GM23248 (cell line): ENCODE measurements around the gene CMIP. TPM values are rescaled to one million over a fixed set of nuclear protein-coding genes. Genes with fewer than 3 reads are reported as not detected.

ENCODE experiments used
- DNase-seq: peaks from one replicate; pipeline ENCODE4 v3.0.0-alpha.2; 2015
- H2AFZ ChIP-seq: fragments of 200-600 bp; sonication (generic); 2 replicates; pipeline ENCODE4 v1.6.1; 2016; ENCODE audit warnings: antibody characterized with exemption
- H3F3A ChIP-seq: fragments of 200-600 bp; sonication (generic); 2 replicates; pipeline ENCODE4 v1.6.1; 2016; ENCODE audit warnings: mild to moderate bottlenecking, antibody characterized with exemption, mixed run types; ENCODE audit not compliant: insufficient read depth
- H3K27ac ChIP-seq: fragments of 200-600 bp; sonication (generic); 2 replicates; pipeline ENCODE4 v1.5.1; 2016; ENCODE audit warnings: mild to moderate bottlenecking
- H3K27me3 ChIP-seq: fragments of 200-600 bp; sonication (generic); replicated peaks from 2 replicates; pipeline ENCODE4 v1.6.1; 2016; ENCODE audit warnings: mild to moderate bottlenecking; ENCODE audit not compliant: insufficient read depth
- H3K36me3 ChIP-seq: fragments of 200-600 bp; sonication (generic); 2 replicates; pipeline ENCODE4 v1.6.1; 2016; ENCODE audit warnings: low read depth, mild to moderate bottlenecking
- H3K4me1 ChIP-seq: fragments of 200-600 bp; sonication (generic); 2 replicates; pipeline ENCODE4 v1.6.1; 2016; ENCODE audit warnings: mild to moderate bottlenecking; ENCODE audit not compliant: insufficient read depth
- H3K4me2 ChIP-seq: fragments of 200-600 bp; sonication (generic); one replicate; pipeline ENCODE4 v1.6.1; 2016; ENCODE audit warnings: mild to moderate bottlenecking; ENCODE audit not compliant: unreplicated experiment
- H3K4me3 ChIP-seq: fragments of 200-600 bp; sonication (generic); 2 replicates; pipeline ENCODE4 v1.5.1; 2016; ENCODE audit warnings: mild to moderate bottlenecking
- H3K79me2 ChIP-seq: fragments of 200-600 bp; sonication (generic); 2 replicates; pipeline ENCODE4 v1.6.1; 2016; ENCODE audit warnings: mild to moderate bottlenecking; ENCODE audit not compliant: insufficient read depth
- H3K9ac ChIP-seq: fragments of 200-600 bp; sonication (generic); 2 replicates; pipeline ENCODE4 v1.6.1; 2016; ENCODE audit warnings: mild to moderate bottlenecking
- H3K9me2 ChIP-seq: fragments of 200-600 bp; sonication (generic); 2 replicates; pipeline ENCODE4 v1.6.1; 2016; ENCODE audit warnings: mixed run types, mild to moderate bottlenecking, moderate library complexity; ENCODE audit not compliant: insufficient read depth
- H3K9me3 ChIP-seq: fragments of 200-600 bp; sonication (generic); one replicate; pipeline ENCODE4 v1.6.1; 2017; ENCODE audit warnings: low read depth
- H4K20me1 ChIP-seq: fragments of 200-600 bp; sonication (generic); 2 replicates; pipeline ENCODE4 v1.6.0; 2016; ENCODE audit not compliant: insufficient read depth
- EZH2 ChIP-seq: fragments of 200-600 bp; sonication (generic); IDR thresholded peaks from 2 replicates; pipeline ENCODE4 v1.6.1; 2018; ENCODE audit warnings: antibody characterized with exemption, mild to moderate bottlenecking; ENCODE audit not compliant: insufficient read depth, poor library complexity, severe bottlenecking
- EZH2phosphoT487 ChIP-seq: fragments of 200-600 bp; sonication (generic); IDR thresholded peaks from 2 replicates; pipeline ENCODE4 v1.6.1; 2018; ENCODE audit warnings: antibody characterized with exemption, moderate library complexity, mild to moderate bottlenecking, low read depth; ENCODE audit not compliant: insufficient read depth
- WGBS, 2 experiments: methylation state at CpG; one replicate each; pipeline ENCODE4 v1.1.6; 2015 to 2017; ENCODE audit warnings: low lambda C conversion rate in 2 of 2, low coverage in 1 of 2; ENCODE audit errors: missing lambda C conversion rate in 2 of 2; 5-methylcytosine and 5-hydroxymethylcytosine counted together
- in situ Hi-C: fragments of 300-500 bp; cut with MboI; formaldehyde crosslinking; loops from 2 replicates; pipeline ENCODE4 v1.15.0; 2020
- polyA plus RNA-seq: library from polyadenylated mRNA; unstranded; fragments of >200 nt; fragmentation: Nextera tagmentation; extraction: Ambion mirVana; gene quantifications from 2 replicates; pipeline ENCODE4 v1.2.1, GENCODE V29; 2016
- total RNA-seq: library from RNA; depleted of rRNA; stranded (reverse); fragments of >200 nt; shearing (Covaris generic); gene quantifications from 2 replicates; pipeline ENCODE4 v1.2.3, GENCODE V29; 2014

The CMIP gene
- total and polyA plus RNA-seq, 2 experiments from 2014 or later: 1.5 to 9.5 TPM

DNA sequence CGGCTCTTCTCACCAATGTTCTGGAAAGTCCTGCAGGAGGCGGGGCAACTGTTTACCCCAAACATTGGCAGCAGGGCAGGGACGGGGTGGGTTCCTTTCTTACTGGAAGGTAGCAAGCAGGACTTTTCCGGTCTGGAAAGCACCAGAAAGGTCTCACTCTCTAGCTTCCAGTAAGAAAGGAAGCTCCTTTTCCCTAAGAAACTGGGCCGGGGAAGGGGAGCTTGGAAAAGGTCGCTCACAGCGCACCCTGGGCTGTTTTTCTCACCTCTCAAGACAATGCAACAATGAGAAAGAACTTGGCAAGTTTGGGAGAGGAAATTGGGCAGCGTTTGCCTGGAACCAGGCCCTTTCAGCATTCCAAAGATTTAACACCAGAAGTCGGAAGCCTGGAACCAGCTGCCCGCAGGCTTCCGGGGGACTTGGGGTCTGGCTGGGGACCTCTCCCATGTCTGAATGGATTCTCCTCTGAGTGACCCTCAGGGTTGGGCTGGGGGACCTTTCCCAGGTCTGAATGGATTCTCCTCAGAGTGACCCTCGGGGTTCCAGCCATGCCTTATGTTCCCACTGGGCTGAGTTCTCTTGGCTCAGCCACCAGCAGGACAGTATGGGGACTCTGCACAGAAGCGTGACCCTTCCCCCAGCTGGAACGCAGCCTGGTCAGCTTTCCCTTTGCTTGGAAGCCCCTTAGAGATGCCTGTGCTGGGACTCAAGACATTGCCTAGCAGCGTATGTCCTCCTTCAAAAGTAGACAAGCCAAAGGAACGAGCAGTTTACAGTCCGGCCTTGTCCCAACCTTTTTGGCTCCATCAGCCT, 167.9 kb downstream of the CMIP start:
- DNase-seq: peak; percentile 56
- H3K9me2 ChIP-seq: no peaks in the 10 kb centered on the region
- no peak overlapping the region for H2AFZ ChIP-seq
- no peaks in the 10 kb centered on the region for H3K27me3 ChIP-seq
- H3K4me2 ChIP-seq: peak overlapping the region; percentile 10
- H3K4me1 ChIP-seq: peaks cover 47% of the 10 kb centered on the region
- in situ Hi-C loops: no loop called here
- H3K9me3 ChIP-seq: no peaks in the 10 kb centered on the region
- no peaks in the 10 kb centered on the region for H4K20me1 ChIP-seq
- peak overlapping the region; percentile 30; the same call in 1 of the 2 replicates for H3K9ac ChIP-seq
- H3K27ac ChIP-seq: peak overlapping the region; percentile 38; the same call in 1 of the 2 replicates
- H3K4me3 ChIP-seq: no peak overlapping the region
- no peaks in the 10 kb centered on the region; the same call in 1 of the 2 replicates for H3K36me3 ChIP-seq
- 49 to 52% methylated on average over 17 of the region's 17 CpGs for WGBS, 2 experiments
- H3K79me2 ChIP-seq: peaks cover 17% of the 10 kb centered on the region
- peaks cover 27% of the 10 kb centered on the region; the same call in 1 of the 2 replicates for H3F3A ChIP-seq
- TF ChIP-seq EZH2phosphoT487: no peak
- TF ChIP-seq EZH2: no peak

- 92 to 97% methylated on average over 13 of the region's 13 CpGs for WGBS, 2 experiments
- in situ Hi-C loops: no loop called here
- H3K9ac ChIP-seq: no peak overlapping the region
These were observed 169.6 kb downstream of the CMIP start for GRCh38 chr16:81614171-81614570.

GRCh38 chr16:81614654-81615359, 170.2 kb downstream of the CMIP start:
- no peak overlapping the region for H3K4me2 ChIP-seq
- no peak overlapping the region for H3K4me3 ChIP-seq
- H3K9me2 ChIP-seq: no peaks in the 10 kb centered on the region
- no peaks in the 10 kb centered on the region for H3K9me3 ChIP-seq
- no peaks in the 10 kb centered on the region for H4K20me1 ChIP-seq
- peaks cover 21% of the 10 kb centered on the region for H3K79me2 ChIP-seq
- H3K9ac ChIP-seq: no peak overlapping the region
- H3K27me3 ChIP-seq: no peaks in the 10 kb centered on the region
- peaks cover 8% of the 10 kb centered on the region; the same call in 1 of the 2 replicates for H3F3A ChIP-seq
- no peak overlapping the region for H2AFZ ChIP-seq
- in situ Hi-C loops: no loop called here
- no peaks in the 10 kb centered on the region for H3K36me3 ChIP-seq
- TF ChIP-seq EZH2 (no peak), EZH2phosphoT487 (no peak)
- H3K27ac ChIP-seq: no peak overlapping the region
- WGBS, 2 experiments: 89 to 97% methylated on average over 6 of the region's 6 CpGs
- DNase-seq: no peak
- peaks cover 28% of the 10 kb centered on the region for H3K4me1 ChIP-seq

More at GRCh38 chr16:81614171-81614570, 169.6 kb downstream of the CMIP start:
- Histone ChIP-seq H3K4me2 (no peak overlapping the region), H3K27ac (no peak overlapping the region), H3K9me3 (no peaks in the 10 kb centered on the region), H3K36me3 (no peaks in the 10 kb centered on the region), H3F3A (peaks cover 14% of the 10 kb centered on the region; the same call in 1 of the 2 replicates), H3K79me2 (peaks cover 21% of the 10 kb centered on the region), H4K20me1 (no peaks in the 10 kb centered on the region), H3K4me3 (no peak overlapping the region), H3K27me3 (no peaks in the 10 kb centered on the region), H2AFZ (no peak overlapping the region), H3K4me1 (peaks cover 34% of the 10 kb centered on the region), H3K9me2 (no peaks in the 10 kb centered on the region)
- DNase-seq: no peak
- no peak for TF ChIP-seq EZH2
- no peak for TF ChIP-seq EZH2phosphoT487

DNA sequence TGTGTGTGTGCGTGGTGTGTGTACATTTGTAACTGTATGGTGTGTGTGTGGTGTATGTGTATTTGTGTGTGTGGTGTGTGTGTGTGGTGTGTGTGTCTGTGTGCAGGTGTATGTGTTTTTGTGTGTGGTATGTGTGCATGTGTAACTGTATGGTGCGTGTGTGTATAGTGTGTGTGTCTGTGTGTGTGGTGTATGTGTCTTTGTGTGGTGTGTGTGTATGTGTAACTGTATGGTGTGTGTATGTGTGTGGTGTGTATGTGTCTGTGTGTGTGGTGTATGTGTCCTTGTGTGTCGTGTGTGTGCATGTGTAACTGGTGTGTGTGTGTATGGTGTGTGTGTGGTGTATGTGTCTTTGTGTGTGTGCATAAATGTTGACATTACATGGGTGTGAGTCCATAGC, 170.8 kb downstream of the CMIP start:
- Histone ChIP-seq H3F3A (peaks cover 5% of the 10 kb centered on the region; the same call in 1 of the 2 replicates), H3K9ac (no peak overlapping the region), H4K20me1 (no peaks in the 10 kb centered on the region), H3K79me2 (peaks cover 21% of the 10 kb centered on the region), H3K9me3 (no peaks in the 10 kb centered on the region), H3K4me2 (no peak overlapping the region), H3K4me3 (no peak overlapping the region), H3K4me1 (peaks cover 24% of the 10 kb centered on the region), H3K36me3 (no peaks in the 10 kb centered on the region), H3K9me2 (no peaks in the 10 kb centered on the region), H3K27me3 (no peaks in the 10 kb centered on the region), H3K27ac (no peak overlapping the region), H2AFZ (no peak overlapping the region)
- TF ChIP-seq EZH2phosphoT487 (no peak), EZH2 (no peak)
- DNase-seq: no peak
- 92 to 97% methylated on average over 3 of the region's 3 CpGs for WGBS, 2 experiments
- in situ Hi-C loops: no loop called here
